HepG2 (cell line): ENCODE results near the gene RAB6A. TPM values are rescaled to one million over a fixed set of nuclear protein-coding genes. Genes with fewer than 3 reads are reported as not detected.

Source experiments
- CBFB ChIP-seq: sonication (generic); formaldehyde crosslinking; IDR thresholded peaks from 2 replicates; pipeline ENCODE4 v1.4.0; 2020; ENCODE audit warnings: missing genetic modification reagents
- CENPX ChIP-seq: sonication (generic); formaldehyde crosslinking; IDR thresholded peaks from 2 replicates; pipeline ENCODE4 v1.9.0; 2021; ENCODE audit warnings: mild to moderate bottlenecking, missing genetic modification reagents, moderate library complexity
- FOXA1 ChIP-seq, 2 experiments: fragments of 450-650 bp in 1 of 2; sonication (generic) in 1 of 2; formaldehyde crosslinking in 1 of 2; IDR thresholded peaks; 2 replicates each; pipeline versions ENCODE4 v1.4.0 to v1.6.1; 2016 to 2020; ENCODE audit warnings: missing genetic modification reagents in 1 of 2
- IRF2 ChIP-seq: IDR thresholded peaks from 2 replicates; pipeline ENCODE4 v1.6.1; 2018; ENCODE audit warnings: missing genetic modification reagents, missing compliant biosample characterization
- NRL ChIP-seq: sonication (generic); formaldehyde crosslinking; IDR thresholded peaks from 2 replicates; pipeline ENCODE4 v1.5.0; 2020; ENCODE audit warnings: missing genetic modification reagents, mild to moderate bottlenecking, moderate library complexity, borderline replicate concordance
- PTBP1 ChIP-seq: fragments of 200-400 bp; formaldehyde crosslinking; IDR thresholded peaks from 2 replicates; pipeline ENCODE4 v1.6.1; 2018; ENCODE audit warnings: low read length, low read depth; ENCODE audit not compliant: poor library complexity, severe bottlenecking
- SAP130 ChIP-seq: IDR thresholded peaks from 2 replicates; pipeline ENCODE4 v1.6.1; 2016; ENCODE audit warnings: low read depth
- SOX5 ChIP-seq: IDR thresholded peaks from 2 replicates; pipeline ENCODE4 v1.6.1; 2016; ENCODE audit warnings: borderline replicate concordance
- ZNF205 ChIP-seq: IDR thresholded peaks from 2 replicates; pipeline ENCODE4 v1.6.1; 2018; ENCODE audit warnings: missing biosample characterization, missing genetic modification reagents
- ZNF225 ChIP-seq: sonication (generic); formaldehyde crosslinking; IDR thresholded peaks from 2 replicates; pipeline ENCODE4 v1.4.0; 2020; ENCODE audit warnings: mild to moderate bottlenecking, missing genetic modification reagents
- ZNF564 ChIP-seq: sonication (generic); formaldehyde crosslinking; IDR thresholded peaks from 2 replicates; pipeline ENCODE4 v1.8.1; 2023; ENCODE audit warnings: mild to moderate bottlenecking, missing genetic modification reagents
- ZNF746 ChIP-seq: sonication (generic); formaldehyde crosslinking; IDR thresholded peaks from 2 replicates; pipeline ENCODE4 v1.8.0; 2022; ENCODE audit warnings: mild to moderate bottlenecking, missing genetic modification reagents
- ZNF790 ChIP-seq: sonication (generic); formaldehyde crosslinking; IDR thresholded peaks from 2 replicates; pipeline ENCODE4 v1.8.0; 2022; ENCODE audit warnings: missing genetic modification reagents, mild to moderate bottlenecking, borderline replicate concordance
- ZSCAN21 ChIP-seq: sonication (generic); formaldehyde crosslinking; IDR thresholded peaks from 2 replicates; pipeline ENCODE4 v1.8.0; 2022; ENCODE audit warnings: mild to moderate bottlenecking, missing genetic modification reagents, moderate library complexity, borderline replicate concordance
- polyA plus RNA-seq, 8 experiments: library from polyadenylated mRNA; depleted of rRNA in 3 of 8; stranded (reverse) in 7 of 8; unstranded in 1 of 8; fragments of >200 nt; fragmentation: Illumina TruSeq in 4 of 8; extraction: Trizol in 4 of 8; gene quantifications; 2 replicates each; pipeline versions ENCODE4 v1.2.1 to v1.2.3, GENCODE V29; 2011 to 2016; ENCODE audit warnings: low read depth in 4 of 8, missing spikeins in 1 of 8, mixed read lengths in 1 of 8; ENCODE audit not compliant: insufficient read depth in 1 of 8
- total RNA-seq, 5 experiments: library from RNA; depleted of rRNA; stranded (reverse); fragments of >200 nt; fragmentation: Illumina TruSeq; extraction: Trizol; gene quantifications; 2 replicates each; pipeline ENCODE4 v1.2.3, GENCODE V29; 2016; ENCODE audit warnings: low read depth in 1 of 5
- TF ChIP-seq, protein P1 (sequence below): sonication (generic); formaldehyde crosslinking; IDR thresholded peaks from 2 replicates; pipeline ENCODE4 v1.5.1; 2020; ENCODE audit warnings: missing genetic modification reagents, mild to moderate bottlenecking, borderline replicate concordance
- TF ChIP-seq, protein P2 (sequence below): sonication (generic); formaldehyde crosslinking; IDR thresholded peaks from 2 replicates; pipeline ENCODE4 v1.4.0; 2020; ENCODE audit warnings: mild to moderate bottlenecking, missing genetic modification reagents
- TF ChIP-seq, protein P3 (sequence below), 2 experiments: sonication (generic) in 1 of 2; formaldehyde crosslinking in 1 of 2; IDR thresholded peaks; 2 replicates each; pipeline versions ENCODE4 v1.6.1 to v1.9.0; 2014 to 2022; ENCODE audit warnings: antibody characterized with exemption in 1 of 2, borderline replicate concordance in 1 of 2, inconsistent platforms in 1 of 2, low read depth in 1 of 2, missing genetic modification reagents in 1 of 2
- TF ChIP-seq, protein P4 (sequence below): sonication (generic); formaldehyde crosslinking; conservative IDR thresholded peaks from 2 replicates; pipeline ENCODE4 v1.4.0; 2020; ENCODE audit warnings: missing genetic modification reagents

The RAB6A gene
- total and polyA plus RNA-seq, 2 of the 13 experiments (the other 11 are each of a cell fraction or from before 2014, with no cell fraction given), result 74.3 to 121 TPM

DNA sequence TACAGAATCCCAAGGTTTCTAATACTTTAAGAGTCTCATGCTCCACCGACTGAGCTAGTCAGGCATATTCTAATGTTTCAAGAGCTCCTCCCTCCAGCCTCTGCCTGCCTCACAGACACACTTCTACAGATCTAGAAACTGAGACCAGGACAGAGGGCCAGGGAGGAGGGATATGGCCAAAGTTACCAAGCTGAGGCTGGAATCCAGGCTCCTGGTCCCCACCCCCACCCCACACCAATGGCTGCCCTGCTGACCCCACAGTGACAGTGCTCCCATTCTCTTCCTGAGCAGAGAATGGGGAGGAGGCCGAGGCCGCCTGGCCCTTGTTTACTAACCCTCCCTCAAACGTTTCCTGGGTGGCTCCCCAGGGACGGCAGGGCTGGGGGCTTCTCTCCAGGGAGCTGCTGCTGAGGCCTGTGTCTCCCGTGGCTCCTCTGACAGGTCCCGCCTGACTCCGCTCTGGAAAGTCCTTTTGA lies 112.3 kb downstream of the RAB6A start (continued):
- TF ChIP-seq ZSCAN21 (CRISPR knock-in tag) (no peak), NRL (0 out of 2 replicates have a peak, but pooled peaks have one; percentile 19), SAP130 (CRISPR knock-in tag) (peak; percentile 63), ZNF564 (CRISPR knock-in tag) (peak; percentile 55), ZNF746 (CRISPR knock-in tag) (peak; percentile 91; the same call in 1 of the 2 replicates), ZNF205 (CRISPR knock-in tag) (0 out of 2 replicates have a peak, but pooled peaks have one; percentile 38), CBFB (CRISPR knock-in tag) (no peak), ZNF790 (CRISPR knock-in tag) (0 out of 2 replicates have a peak, but pooled peaks have one; percentile 3), CENPX (CRISPR knock-in tag) (no peak), IRF2 (CRISPR knock-in tag) (no peak), SOX5 (peak; percentile 67), ZNF225 (CRISPR knock-in tag) (peak; percentile 50; the same call in 1 of the 2 replicates), FOXA1 (IDR thresholded peaks at IDR 0.05) (no peak), FOXA1 (CRISPR knock-in tag; IDR thresholded peaks at IDR 0.05) (peak; percentile 90), PTBP1 (peak; percentile 37)
- TF ChIP-seq, protein P1, sequence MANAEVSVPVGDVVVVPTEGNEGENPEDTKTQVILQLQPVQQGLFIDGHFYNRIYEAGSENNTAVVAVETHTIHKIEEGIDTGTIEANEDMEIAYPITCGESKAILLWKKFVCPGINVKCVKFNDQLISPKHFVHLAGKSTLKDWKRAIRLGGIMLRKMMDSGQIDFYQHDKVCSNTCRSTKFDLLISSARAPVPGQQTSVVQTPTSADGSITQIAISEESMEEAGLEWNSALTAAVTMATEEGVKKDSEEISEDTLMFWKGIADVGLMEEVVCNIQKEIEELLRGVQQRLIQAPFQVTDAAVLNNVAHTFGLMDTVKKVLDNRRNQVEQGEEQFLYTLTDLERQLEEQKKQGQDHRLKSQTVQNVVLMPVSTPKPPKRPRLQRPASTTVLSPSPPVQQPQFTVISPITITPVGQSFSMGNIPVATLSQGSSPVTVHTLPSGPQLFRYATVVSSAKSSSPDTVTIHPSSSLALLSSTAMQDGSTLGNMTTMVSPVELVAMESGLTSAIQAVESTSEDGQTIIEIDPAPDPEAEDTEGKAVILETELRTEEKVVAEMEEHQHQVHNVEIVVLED (CRISPR knock-in tag), result peak; percentile 17; the same call in 1 of the 2 replicates
- TF ChIP-seq, protein P2, sequence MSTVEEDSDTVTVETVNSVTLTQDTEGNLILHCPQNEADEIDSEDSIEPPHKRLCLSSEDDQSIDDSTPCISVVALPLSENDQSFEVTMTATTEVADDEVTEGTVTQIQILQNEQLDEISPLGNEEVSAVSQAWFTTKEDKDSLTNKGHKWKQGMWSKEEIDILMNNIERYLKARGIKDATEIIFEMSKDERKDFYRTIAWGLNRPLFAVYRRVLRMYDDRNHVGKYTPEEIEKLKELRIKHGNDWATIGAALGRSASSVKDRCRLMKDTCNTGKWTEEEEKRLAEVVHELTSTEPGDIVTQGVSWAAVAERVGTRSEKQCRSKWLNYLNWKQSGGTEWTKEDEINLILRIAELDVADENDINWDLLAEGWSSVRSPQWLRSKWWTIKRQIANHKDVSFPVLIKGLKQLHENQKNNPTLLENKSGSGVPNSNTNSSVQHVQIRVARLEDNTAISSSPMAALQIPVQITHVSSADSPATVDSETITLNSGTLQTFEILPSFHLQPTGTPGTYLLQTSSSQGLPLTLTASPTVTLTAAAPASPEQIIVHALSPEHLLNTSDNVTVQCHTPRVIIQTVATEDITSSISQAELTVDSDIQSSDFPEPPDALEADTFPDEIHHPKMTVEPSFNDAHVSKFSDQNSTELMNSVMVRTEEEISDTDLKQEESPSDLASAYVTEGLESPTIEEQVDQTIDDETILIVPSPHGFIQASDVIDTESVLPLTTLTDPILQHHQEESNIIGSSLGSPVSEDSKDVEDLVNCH, result 0 out of 2 replicates have a peak, but pooled peaks have one; percentile 20
- TF ChIP-seq, protein P3, sequence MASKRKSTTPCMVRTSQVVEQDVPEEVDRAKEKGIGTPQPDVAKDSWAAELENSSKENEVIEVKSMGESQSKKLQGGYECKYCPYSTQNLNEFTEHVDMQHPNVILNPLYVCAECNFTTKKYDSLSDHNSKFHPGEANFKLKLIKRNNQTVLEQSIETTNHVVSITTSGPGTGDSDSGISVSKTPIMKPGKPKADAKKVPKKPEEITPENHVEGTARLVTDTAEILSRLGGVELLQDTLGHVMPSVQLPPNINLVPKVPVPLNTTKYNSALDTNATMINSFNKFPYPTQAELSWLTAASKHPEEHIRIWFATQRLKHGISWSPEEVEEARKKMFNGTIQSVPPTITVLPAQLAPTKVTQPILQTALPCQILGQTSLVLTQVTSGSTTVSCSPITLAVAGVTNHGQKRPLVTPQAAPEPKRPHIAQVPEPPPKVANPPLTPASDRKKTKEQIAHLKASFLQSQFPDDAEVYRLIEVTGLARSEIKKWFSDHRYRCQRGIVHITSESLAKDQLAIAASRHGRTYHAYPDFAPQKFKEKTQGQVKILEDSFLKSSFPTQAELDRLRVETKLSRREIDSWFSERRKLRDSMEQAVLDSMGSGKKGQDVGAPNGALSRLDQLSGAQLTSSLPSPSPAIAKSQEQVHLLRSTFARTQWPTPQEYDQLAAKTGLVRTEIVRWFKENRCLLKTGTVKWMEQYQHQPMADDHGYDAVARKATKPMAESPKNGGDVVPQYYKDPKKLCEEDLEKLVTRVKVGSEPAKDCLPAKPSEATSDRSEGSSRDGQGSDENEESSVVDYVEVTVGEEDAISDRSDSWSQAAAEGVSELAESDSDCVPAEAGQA (IDR thresholded peaks at IDR 0.05; ENCODE audit: low read depth), result peak; percentile 27; the same call in 1 of the 2 replicates
- TF ChIP-seq, protein P3 (CRISPR knock-in tag; IDR thresholded peaks at IDR 0.05; ENCODE audit: borderline replicate concordance), result no peak
- TF ChIP-seq, protein P4, sequence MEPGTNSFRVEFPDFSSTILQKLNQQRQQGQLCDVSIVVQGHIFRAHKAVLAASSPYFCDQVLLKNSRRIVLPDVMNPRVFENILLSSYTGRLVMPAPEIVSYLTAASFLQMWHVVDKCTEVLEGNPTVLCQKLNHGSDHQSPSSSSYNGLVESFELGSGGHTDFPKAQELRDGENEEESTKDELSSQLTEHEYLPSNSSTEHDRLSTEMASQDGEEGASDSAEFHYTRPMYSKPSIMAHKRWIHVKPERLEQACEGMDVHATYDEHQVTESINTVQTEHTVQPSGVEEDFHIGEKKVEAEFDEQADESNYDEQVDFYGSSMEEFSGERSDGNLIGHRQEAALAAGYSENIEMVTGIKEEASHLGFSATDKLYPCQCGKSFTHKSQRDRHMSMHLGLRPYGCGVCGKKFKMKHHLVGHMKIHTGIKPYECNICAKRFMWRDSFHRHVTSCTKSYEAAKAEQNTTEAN (CRISPR knock-in tag), result no peak
